KOPT-K1 (cell line): ENCODE measurements around the gene OPRL1.
A peak's percentile ranks its signal among the peaks of the same experiment; 100 is the strongest.
"Not testable (repeated sequence)": the region's sequence is repeated elsewhere in the genome, so short reads cannot be mapped to it uniquely, and the experiment has no call there.

Source experiments
- H3K27ac ChIP-seq: fragments of 200-600 bp; sonication (generic); 2 replicates; pipeline ENCODE4 v1.5.1; 2016; ENCODE audit warnings: antibody characterized with exemption, mild to moderate bottlenecking, low read depth, low read length; ENCODE audit not compliant: poor library complexity, severe bottlenecking
- H3K36me3 ChIP-seq: fragments of 200-600 bp; sonication (generic); 2 replicates; pipeline ENCODE4 v1.5.1; 2017; ENCODE audit warnings: antibody characterized with exemption, mild to moderate bottlenecking, low read length, moderate library complexity; ENCODE audit not compliant: insufficient read depth
- H3K9me3 ChIP-seq: fragments of 200-600 bp; sonication (generic); 2 replicates; pipeline ENCODE4 v1.5.1; 2017; ENCODE audit warnings: antibody characterized with exemption, low read length, mild to moderate bottlenecking; ENCODE audit not compliant: insufficient read depth, poor library complexity, severe bottlenecking

Gene OPRL1

GRCh38 chr20:64115171-64115911 lies 35.5 kb downstream of the OPRL1 start:
- Histone ChIP-seq H3K27ac (no peak overlapping the region), H3K36me3 (no peaks in the 10 kb centered on the region), H3K9me3 (no peaks in the 10 kb centered on the region)

- Histone ChIP-seq H3K9me3 (no peaks in the 10 kb centered on the region), H3K36me3 (no peaks in the 10 kb centered on the region), H3K27ac (no peak overlapping the region)
Observed at GRCh38 chr20:64116016-64116415, 36.1 kb downstream of the OPRL1 start.

GRCh38 chr20:64116541-64117431 lies 36.9 kb downstream of the OPRL1 start:
- H3K36me3 ChIP-seq: no peaks in the 10 kb centered on the region
- H3K9me3 ChIP-seq: no peaks in the 10 kb centered on the region
- H3K27ac ChIP-seq: no peak overlapping the region

DNA sequence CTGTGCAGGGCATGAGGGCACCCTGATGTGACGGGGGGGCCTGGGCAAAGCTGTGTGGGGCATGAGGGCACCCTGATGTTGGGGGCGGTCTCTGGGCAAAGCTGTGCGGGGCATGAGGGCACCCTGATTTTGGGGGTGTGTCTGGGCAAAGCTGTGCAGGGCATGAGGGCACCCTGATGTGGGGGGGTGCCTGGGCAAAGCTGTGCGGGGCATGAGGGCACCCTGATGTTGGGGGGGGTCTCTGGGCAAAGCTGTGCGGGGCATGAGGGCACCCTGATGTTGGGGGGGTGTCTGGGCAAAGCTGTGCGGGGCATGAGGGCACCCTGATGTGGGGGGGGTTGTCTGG lies 37.5 kb downstream of the OPRL1 start:
- not testable (repeated sequence) for H3K36me3 ChIP-seq, H3K9me3 ChIP-seq, H3K27ac ChIP-seq

DNA sequence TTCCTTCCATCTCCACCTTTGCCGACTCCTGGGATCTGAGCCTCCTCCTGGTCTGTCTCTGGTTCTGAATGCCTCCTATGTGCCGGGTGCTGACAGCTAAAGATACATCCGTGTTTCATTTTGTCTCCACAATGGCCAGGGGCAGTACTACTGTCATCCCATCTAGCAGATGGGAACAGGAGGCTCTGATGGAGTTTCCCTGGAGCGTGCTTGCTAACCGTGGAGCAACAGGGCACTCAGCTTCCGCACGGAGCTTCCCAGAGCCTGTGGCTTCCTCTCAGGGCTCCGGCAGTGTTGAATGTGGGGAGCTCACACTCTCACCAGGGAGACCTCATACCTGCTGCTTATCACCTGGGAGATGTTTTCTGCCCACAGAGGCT lies 39.4 kb downstream of the OPRL1 start:
- Histone ChIP-seq H3K27ac (no peak overlapping the region), H3K9me3 (no peaks in the 10 kb centered on the region), H3K36me3 (no peaks in the 10 kb centered on the region)

DNA sequence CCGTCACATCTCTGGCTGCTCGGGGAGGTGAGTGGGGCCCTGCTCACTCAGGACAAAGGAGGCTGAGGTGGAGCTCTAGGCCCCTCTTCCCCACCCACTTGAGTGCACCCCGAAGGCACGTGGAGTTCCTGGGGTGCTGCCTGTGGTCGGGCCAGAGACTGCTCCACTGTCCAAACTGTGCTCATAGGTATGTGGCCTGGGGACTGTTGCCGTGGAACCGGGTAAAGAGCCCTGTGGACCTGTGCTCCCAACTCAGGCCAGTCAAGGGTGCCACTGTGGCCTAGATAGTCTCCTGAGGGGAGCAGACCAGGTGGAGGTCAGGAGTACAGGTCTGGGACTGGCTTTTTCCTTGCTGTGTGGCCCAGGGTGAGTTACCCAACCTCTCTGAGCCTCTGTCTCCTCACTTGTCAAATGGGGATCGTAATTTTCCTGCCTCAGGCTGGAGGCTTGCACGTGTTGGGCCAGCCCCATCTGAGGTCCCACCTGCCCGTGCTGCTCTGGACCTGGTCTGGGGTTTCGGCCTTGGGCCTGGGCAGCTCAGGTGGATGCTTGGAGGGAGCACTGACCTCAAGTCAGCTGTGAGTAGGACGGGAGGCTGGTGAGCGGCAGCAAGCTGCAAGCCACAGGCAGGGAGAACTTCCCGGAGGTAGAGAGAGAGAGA lies 39.9 kb downstream of the OPRL1 start:
- Histone ChIP-seq H3K36me3 (no peaks in the 10 kb centered on the region), H3K9me3 (no peaks in the 10 kb centered on the region), H3K27ac (peak overlapping the region; percentile 26)

GRCh38 chr20:64121586-64121985 lies 41.7 kb downstream of the OPRL1 start:
- Histone ChIP-seq H3K9me3 (no peaks in the 10 kb centered on the region), H3K36me3 (no peaks in the 10 kb centered on the region), H3K27ac (no peak overlapping the region)

- H3K36me3 ChIP-seq, H3K27ac ChIP-seq, H3K9me3 ChIP-seq: not testable (repeated sequence)
Observed at GRCh38 chr20:64122927-64123326, 43.0 kb downstream of the OPRL1 start.

DNA sequence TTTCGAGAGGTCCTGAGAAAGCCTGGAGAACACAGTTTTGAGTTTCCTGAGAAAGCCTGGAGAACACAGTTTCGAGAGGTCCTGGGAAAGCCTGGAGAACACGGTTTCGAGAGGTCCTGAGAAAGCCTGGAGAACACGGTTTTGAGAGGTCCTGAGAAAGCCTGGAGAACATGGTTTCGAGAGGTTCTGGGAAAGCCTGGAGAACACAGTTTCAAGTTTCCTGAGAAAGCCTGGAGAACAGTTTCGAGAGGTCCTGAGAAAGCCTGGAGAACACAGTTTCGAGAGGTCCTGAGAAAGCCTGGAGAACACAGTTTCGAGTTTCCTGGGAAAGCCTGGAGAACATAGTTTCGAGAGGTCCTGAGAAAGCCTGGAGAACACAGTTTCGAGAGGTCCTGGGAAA lies 43.6 kb downstream of the OPRL1 start:
- not testable (repeated sequence) for H3K9me3 ChIP-seq, H3K27ac ChIP-seq, H3K36me3 ChIP-seq

DNA sequence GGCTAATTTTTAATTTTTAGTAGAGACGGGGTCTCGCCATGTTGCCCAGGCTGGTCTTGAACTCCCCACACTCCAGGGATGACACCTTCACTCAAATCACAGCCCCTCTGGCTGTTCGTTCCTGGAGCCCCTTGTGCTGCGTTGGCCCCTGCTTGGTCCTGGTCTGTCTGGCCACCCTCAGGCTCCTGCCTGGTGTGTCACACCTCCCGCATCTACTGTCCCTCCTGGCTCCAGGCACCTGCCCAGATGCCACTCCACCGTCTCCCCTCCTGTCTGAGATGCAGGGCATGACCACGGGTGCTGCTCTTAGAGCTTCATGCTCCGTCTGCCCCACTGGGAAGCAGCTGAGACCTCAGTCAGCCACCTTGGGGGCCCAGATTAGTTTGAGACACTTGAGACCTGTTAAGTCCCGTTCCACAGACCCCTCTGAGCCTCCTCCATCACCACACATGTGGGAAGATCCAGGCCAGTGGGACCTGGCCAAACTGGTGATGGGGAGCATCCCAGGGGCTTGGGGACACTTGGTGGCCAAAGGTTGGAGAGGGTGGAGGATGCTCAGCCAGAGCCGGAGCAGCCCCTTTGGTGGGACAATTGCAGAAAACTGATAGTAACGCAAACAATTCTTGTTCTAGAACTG lies 49.4 kb downstream of the OPRL1 start:
- Histone ChIP-seq H3K9me3 (peaks cover 15% of the 10 kb centered on the region), H3K36me3 (no peaks in the 10 kb centered on the region), H3K27ac (no peak overlapping the region)

DNA sequence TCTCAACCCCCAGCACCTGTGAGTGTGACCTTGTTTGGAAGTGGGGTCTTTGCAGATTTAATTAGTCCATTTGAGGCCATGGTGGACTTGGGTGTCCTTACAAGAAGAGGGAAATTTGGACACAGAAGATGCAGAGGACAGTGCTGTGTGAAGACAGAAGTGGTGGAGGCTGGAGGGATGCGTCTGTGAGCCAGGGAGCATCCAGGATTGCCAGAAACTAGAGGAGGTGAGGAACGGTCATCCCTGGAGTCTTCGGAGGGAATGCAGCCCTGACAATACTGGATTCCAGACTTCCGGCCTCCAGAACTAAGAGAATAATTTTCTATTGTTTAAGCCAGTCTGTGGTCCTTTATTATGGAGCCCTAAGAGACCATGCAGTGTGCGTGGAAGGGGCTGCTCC lies 50.4 kb downstream of the OPRL1 start:
- Histone ChIP-seq H3K27ac (no peak overlapping the region), H3K36me3 (no peaks in the 10 kb centered on the region), H3K9me3 (peaks cover 15% of the 10 kb centered on the region)

DNA sequence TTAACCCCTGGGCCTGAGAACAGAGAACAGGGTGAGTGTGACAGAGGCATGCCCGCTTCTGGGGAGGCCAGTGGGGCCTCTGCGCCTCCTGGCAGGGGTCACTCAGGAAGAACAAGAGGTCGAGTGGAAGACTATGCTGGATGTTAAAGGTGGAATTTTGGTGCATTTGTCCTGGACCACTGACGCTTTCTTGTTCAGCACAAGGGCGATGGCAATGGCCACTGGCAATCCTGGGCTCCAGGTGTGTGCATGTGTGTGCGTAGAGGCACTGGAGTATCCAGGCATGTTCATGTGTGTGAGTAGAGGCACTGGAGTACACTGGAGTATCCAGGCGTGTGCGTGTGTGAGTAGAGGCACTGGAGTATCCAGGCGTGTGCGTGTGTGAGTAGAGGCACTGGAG lies 51.0 kb downstream of the OPRL1 start:
- no peak overlapping the region for H3K27ac ChIP-seq
- H3K36me3 ChIP-seq: no peaks in the 10 kb centered on the region
- H3K9me3 ChIP-seq: peaks cover 15% of the 10 kb centered on the region

DNA sequence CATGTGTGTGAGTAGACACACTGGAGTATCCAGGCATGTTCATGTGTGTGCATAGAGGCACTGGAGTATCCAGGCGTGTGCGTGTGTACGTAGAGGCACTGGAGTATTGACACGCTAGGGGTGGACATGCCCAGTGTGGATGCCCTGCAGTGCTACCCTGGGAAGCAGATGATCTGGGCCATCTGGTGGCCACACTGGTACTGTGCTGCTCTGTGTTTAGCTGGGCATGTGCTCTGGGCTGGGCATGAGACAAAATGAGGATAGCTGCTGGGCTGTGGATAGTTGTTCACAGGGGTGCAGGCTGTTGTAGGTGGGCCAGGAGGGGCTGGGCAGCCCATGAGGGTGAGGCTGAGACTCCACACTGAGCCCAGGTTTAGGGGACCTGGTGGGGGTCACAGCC lies 51.5 kb downstream of the OPRL1 start:
- H3K36me3 ChIP-seq: no peaks in the 10 kb centered on the region
- peaks cover 15% of the 10 kb centered on the region for H3K9me3 ChIP-seq
- no peak overlapping the region for H3K27ac ChIP-seq

DNA sequence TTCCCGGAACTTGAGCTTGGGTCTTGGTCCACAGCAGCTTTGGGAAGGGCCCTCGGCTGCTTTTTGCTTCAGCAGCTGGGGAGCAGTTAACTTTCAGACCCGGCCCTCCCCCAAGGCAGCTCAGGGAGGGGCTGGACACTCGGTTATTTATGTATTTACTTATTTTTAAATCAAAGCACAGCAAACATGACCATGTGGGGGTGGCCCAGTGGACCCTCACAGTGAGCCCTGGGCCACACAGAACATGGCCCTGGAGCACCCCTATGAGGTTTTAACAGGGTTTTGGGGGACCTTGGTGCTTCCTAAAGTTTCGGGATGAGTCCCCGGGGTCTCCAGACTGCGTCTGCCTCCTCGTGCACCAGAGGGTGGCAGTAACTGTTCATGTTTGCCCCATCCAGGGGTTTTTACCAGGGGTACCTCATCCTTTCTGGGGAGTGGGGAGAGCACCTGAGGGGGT lies 54.1 kb downstream of the OPRL1 start:
- Histone ChIP-seq H3K27ac (no peak overlapping the region), H3K36me3 (no peaks in the 10 kb centered on the region), H3K9me3 (peaks cover 2% of the 10 kb centered on the region)

GRCh38 chr20:64134744-64135143 lies 54.9 kb downstream of the OPRL1 start:
- not testable (repeated sequence) for H3K27ac ChIP-seq, H3K9me3 ChIP-seq, H3K36me3 ChIP-seq
